Prostate gland (tissue), 2 donors: ENCODE measurements around the gene SCN3A. TPM values are rescaled to one million over a fixed set of nuclear protein-coding genes. Genes with fewer than 3 reads are reported as not detected.

Source experiments
- DNase-seq: peaks from one replicate; pipeline ENCODE4 v3.0.0-alpha.2; 2019; ENCODE audit warnings: low spot score
- H3K27ac ChIP-seq, 2 donors: fragments of 200-600 bp; sonication (generic); 2 replicates each; pipeline ENCODE4 v1.5.1; 2017 to 2019
- H3K27me3 ChIP-seq: fragments of 200-600 bp; sonication (generic); replicated peaks from 2 replicates; pipeline ENCODE4 v1.5.1; 2019; ENCODE audit not compliant: insufficient read depth
- H3K36me3 ChIP-seq, 2 donors: fragments of 200-600 bp; sonication (generic); 1 replicate in 1 of 2; 2 replicates in 1 of 2; pipeline versions ENCODE4 v1.5.1 to v1.8.1; 2017 to 2019
- H3K4me1 ChIP-seq: fragments of 200-600 bp; sonication (generic); replicated peaks from 2 replicates; pipeline ENCODE4 v1.5.1; 2019
- H3K4me3 ChIP-seq, 2 donors: fragments of 200-600 bp; sonication (generic); 2 replicates each; pipeline ENCODE4 v1.5.1; 2017 to 2019
- H3K9me3 ChIP-seq: fragments of 200-600 bp; sonication (generic); 2 replicates; pipeline ENCODE4 v1.5.1; 2017
- POLR2A ChIP-seq: fragments of 450-650 bp; IDR thresholded peaks from one replicate; pipeline ENCODE4 v1.6.1; 2016; ENCODE audit warnings: antibody characterized with exemption, mild to moderate bottlenecking
- POLR2AphosphoS5 ChIP-seq: sonication (generic); formaldehyde crosslinking; IDR thresholded peaks from one replicate; pipeline ENCODE4 v1.6.1; 2017; ENCODE audit warnings: antibody characterized with exemption
- WGBS: methylation state at CpG from one replicate; pipeline ENCODE4 v1.1.5; 2018; 5-methylcytosine and 5-hydroxymethylcytosine counted together
- intact Hi-C: fragments of 100-400 bp; cut with DNase I; formaldehyde crosslinking; loops from one replicate; pipeline ENCODE4 v1.14.2; 2022
- total RNA-seq, 2 donors: library from RNA; depleted of rRNA; stranded (reverse); fragments of >200 nt; gene quantifications; one replicate each; pipeline ENCODE4 v1.1.0, GENCODE V29; 2016
- TF ChIP-seq, protein P1 (sequence below), 4 experiments: fragments of 200-600 bp in 2 of 4; fragments of 450-650 bp in 2 of 4; sonication (generic) in 2 of 4; IDR thresholded peaks; 1 replicate in 3 of 4; 2 replicates in 1 of 4; pipeline ENCODE4 v1.5.1; 2016 to 2019; ENCODE audit warnings: antibody characterized with exemption in 4 of 4, mild to moderate bottlenecking in 2 of 4, moderate library complexity in 2 of 4

The SCN3A gene
- total RNA-seq, 2 donors from 2014 or later: 0.09 to 1.6 TPM

DNA sequence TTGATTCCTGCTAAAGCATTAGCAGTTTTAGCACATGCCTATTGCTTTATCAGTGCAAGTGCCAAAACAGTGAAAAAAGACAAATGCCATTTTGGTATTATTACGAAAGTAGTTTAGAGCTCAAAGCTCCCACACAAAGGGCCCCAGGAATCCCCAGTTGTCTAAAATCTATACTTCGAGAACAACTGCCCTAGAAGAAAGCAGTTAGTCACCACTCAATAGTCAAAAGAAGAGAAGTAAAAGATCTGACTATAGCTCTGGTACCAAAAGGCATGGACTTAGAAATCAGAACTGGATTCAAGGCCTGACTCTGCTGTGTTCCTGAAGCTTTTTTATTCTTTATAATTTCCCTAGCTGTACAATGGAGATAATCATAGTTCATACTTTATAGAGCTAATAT, 21.8 kb downstream of the SCN3A start:
- Histone ChIP-seq H3K36me3 (no peaks in the 10 kb centered on the region), H3K9me3 (no peaks in the 10 kb centered on the region), H3K4me3 (no peak overlapping the region), H3K27me3 (no peaks in the 10 kb centered on the region), H3K4me1 (no peaks in the 10 kb centered on the region), H3K27ac (no peak overlapping the region)
- intact Hi-C loops: no loop called here
- WGBS: 88% methylated on average over 2 of the region's 2 CpGs
- TF ChIP-seq, protein P1, sequence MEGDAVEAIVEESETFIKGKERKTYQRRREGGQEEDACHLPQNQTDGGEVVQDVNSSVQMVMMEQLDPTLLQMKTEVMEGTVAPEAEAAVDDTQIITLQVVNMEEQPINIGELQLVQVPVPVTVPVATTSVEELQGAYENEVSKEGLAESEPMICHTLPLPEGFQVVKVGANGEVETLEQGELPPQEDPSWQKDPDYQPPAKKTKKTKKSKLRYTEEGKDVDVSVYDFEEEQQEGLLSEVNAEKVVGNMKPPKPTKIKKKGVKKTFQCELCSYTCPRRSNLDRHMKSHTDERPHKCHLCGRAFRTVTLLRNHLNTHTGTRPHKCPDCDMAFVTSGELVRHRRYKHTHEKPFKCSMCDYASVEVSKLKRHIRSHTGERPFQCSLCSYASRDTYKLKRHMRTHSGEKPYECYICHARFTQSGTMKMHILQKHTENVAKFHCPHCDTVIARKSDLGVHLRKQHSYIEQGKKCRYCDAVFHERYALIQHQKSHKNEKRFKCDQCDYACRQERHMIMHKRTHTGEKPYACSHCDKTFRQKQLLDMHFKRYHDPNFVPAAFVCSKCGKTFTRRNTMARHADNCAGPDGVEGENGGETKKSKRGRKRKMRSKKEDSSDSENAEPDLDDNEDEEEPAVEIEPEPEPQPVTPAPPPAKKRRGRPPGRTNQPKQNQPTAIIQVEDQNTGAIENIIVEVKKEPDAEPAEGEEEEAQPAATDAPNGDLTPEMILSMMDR (IDR thresholded peaks at IDR 0.05): no peak
- no peak for TF ChIP-seq POLR2A
- TF ChIP-seq POLR2AphosphoS5: no peak
- DNase-seq: no peak

DNA sequence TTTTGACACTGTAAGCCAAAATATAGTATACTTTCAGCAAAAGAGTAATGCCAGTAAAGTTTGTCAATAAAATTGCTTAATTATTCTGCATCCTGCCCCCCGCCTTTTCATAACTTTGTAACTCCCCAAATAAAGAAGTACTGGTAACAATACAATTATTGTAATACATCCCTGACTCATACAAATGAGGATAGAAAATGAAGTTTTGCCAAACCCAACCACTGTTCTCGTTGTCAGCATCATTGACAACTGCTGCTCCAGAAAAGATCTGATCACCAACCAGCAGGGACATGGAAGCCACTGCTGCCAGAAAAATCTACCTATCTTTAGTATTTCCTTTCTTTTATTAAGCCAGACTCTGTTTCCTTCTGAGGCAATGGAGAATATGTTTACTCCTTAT, 27.1 kb downstream of the SCN3A start:
- TF ChIP-seq POLR2A (no peak), POLR2AphosphoS5 (no peak)
- TF ChIP-seq, protein P1 (IDR thresholded peaks at IDR 0.05): no peak
- Histone ChIP-seq H3K4me3 (no peak overlapping the region), H3K36me3 (no peaks in the 10 kb centered on the region), H3K27me3 (no peaks in the 10 kb centered on the region), H3K9me3 (no peaks in the 10 kb centered on the region), H3K27ac (no peak overlapping the region), H3K4me1 (no peaks in the 10 kb centered on the region)
- 75% methylated on average over 2 of the region's 2 CpGs for WGBS
- no peak for DNase-seq
- intact Hi-C loops: no loop called here

DNA sequence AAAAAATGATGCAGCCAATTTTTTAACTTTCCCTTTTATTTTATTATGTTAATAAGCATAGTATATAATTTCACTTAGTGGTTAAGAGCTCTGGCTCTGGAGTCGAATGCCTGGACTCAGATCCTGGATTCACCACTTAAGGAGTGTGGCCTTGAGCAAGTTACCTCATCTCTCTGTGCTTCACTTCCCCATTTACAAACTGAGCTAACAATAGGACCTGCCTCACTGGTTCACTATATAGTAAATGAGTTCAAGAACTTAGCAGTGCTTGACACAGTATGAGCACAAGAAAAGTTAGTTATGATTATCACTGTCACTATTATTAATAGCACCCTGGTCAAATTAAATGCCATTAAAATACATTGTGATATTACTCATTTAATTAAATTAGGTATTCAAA, 30.6 kb downstream of the SCN3A start:
- Histone ChIP-seq H3K9me3 (no peaks in the 10 kb centered on the region), H3K27me3 (no peaks in the 10 kb centered on the region), H3K36me3 (no peaks in the 10 kb centered on the region), H3K4me1 (no peaks in the 10 kb centered on the region), H3K4me3 (no peak overlapping the region), H3K27ac (no peak overlapping the region)
- TF ChIP-seq, protein P1 (IDR thresholded peaks at IDR 0.05): no peak
- TF ChIP-seq POLR2A: no peak
- TF ChIP-seq POLR2AphosphoS5: no peak
- intact Hi-C loops: no loop called here
- no peak for DNase-seq
- 78% methylated on average over 1 of the region's 1 CpG for WGBS

DNA sequence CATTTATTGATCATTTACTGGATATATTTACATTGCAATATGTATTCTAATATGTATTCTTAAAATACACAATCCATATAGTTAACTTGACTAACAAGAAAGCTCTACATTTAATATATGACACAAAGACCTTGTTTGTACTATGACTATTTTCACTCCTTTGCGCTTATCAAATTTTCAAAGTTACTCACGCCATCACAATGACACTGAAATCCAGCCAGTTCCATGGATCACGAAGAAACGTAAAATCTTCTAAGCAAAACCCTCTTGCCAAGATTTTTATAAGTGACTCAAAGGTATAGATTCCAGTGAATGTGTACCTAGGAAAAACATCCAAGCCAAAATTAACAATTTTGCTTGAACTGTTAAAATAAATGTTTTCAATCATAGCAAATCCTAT, 39.6 kb downstream of the SCN3A start:
- intact Hi-C loops: no loop called here
- no peaks in the 10 kb centered on the region for H3K27me3 ChIP-seq
- 70% methylated on average over 4 of the region's 4 CpGs for WGBS
- no peak overlapping the region for H3K27ac ChIP-seq
- TF ChIP-seq POLR2AphosphoS5: no peak
- TF ChIP-seq, protein P1 (IDR thresholded peaks at IDR 0.05): no peak
- no peak for TF ChIP-seq POLR2A
- H3K4me1 ChIP-seq: no peaks in the 10 kb centered on the region
- no peaks in the 10 kb centered on the region for H3K36me3 ChIP-seq
- no peak for DNase-seq
- no peaks in the 10 kb centered on the region for H3K9me3 ChIP-seq
- H3K4me3 ChIP-seq: no peak overlapping the region

DNA sequence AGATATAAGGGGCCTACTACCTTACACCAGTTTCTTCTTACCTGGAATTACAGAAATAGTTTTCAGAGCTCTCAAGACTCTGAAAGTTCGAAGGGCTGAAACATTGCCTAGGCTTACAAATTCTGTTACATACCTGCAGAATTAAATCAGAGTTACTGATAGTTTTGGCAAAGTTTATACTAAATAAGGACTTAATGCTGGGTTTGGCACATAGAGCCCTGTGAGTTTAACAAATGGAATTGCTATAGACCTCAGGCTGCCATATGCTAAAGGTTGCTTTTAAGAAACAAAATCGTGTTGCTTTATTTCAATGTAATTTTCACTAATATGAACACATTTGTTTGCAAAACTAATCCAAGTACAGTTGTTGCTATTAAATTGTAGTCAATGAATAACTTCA, 40.1 kb downstream of the SCN3A start:
- no peaks in the 10 kb centered on the region for H3K36me3 ChIP-seq
- no peaks in the 10 kb centered on the region for H3K27me3 ChIP-seq
- no peaks in the 10 kb centered on the region for H3K4me1 ChIP-seq
- H3K9me3 ChIP-seq: no peaks in the 10 kb centered on the region
- H3K27ac ChIP-seq: no peak overlapping the region
- no peak for DNase-seq
- intact Hi-C loops: no loop called here
- 93% methylated on average over 2 of the region's 2 CpGs for WGBS
- no peak for TF ChIP-seq POLR2AphosphoS5
- TF ChIP-seq, protein P1 (IDR thresholded peaks at IDR 0.05): no peak
- TF ChIP-seq POLR2A: no peak
- no peak overlapping the region for H3K4me3 ChIP-seq
